HG03520 (cell line): Measurements from ENCODE around the gene CPXM1.
"Not testable (repeated sequence)": the region's sequence is repeated elsewhere in the genome, so short reads cannot be mapped to it uniquely, and the experiment has no call there.

Experiments used
- ATAC-seq: cut with Tn5 transposase; IDR thresholded peaks from one replicate; pipeline ENCODE4 v1.9.1; 2021; ENCODE audit warnings: mild to moderate bottlenecking, moderate library complexity; ENCODE audit not compliant: unreplicated experiment

The CPXM1 gene

DNA sequence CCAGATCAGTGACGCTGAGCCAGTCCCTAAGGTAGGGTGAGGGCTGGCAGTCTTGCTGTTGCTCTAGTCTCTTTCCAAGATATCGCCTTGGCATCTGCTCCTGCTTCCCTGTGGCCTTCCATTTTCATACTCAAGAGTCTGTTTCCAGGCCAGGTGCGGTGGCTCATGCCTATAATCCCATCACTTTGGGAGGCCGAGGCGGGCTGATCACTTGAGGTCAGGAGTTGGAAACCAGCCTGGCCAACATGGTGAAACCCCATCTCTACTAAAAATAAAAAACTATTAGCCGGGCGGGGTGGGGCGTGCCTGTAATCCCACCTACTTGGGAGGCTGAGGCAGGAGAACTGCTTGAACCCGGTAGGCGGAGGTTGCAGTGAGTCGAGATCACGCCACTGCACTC is 30.3 kb downstream of the CPXM1 start:
- not testable (repeated sequence) for ATAC-seq

DNA sequence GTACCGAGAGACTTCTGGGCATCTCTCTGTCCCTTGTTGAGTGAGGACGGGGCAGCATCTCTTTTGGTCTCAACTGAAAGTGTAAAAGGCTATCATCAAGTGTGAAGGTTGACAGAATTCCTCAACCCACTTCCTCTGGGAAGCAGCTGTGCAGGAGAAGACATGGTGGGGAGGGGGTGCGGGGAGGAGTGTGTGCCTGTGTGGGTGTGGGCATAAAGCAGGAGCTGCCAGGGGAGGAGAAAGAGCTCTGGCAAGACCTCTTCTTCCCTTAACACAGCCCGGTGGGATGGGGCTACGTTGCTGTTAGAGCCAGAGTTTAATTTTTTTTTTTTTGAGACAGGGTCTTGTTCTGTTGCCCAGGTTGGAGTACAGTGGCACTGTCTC is 31.8 kb downstream of the CPXM1 start:
- no peak for ATAC-seq

DNA sequence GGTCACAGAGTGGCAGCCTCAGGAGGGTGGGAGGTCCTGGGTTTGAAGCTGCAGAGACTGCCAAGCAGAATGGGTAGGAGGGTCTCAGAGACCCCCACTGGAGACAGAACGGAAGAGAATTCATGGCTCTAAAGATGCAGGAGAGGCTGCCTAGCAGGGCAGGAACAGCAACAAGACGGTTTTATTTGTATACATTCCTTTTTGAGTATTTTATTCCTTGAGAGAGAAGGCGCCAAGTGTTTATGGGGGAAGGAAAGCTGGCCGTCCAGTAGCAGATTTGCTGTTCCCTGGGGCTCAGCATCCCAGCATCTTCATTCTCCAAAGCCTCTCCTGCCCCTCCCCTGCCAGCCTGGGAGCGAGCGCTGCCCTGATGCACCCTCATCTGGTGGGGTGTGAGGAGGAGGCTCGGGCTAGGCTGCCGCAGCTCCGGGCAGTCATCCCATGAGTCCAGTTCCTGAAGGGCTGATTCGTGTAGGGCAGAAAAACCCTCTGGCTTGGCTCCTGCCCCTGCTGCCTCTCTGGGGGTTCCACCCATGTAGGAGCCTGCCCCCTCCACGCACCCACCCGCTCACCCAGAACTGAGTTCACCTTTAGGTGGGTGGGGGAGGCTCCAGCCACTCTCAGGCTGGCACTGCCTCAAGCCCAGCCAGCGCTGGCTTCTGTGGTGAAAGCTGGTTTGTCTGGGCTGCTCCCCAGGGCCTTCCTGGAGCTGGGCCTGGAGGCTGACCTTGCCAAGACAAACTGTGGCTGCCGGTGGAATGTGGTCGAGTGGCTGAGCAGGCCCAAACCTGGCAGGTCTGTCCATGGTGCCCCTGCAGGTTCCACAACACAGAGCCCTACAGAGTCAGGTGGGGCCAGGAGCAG is 32.4 kb downstream of the CPXM1 start:
- ATAC-seq = no peak

DNA sequence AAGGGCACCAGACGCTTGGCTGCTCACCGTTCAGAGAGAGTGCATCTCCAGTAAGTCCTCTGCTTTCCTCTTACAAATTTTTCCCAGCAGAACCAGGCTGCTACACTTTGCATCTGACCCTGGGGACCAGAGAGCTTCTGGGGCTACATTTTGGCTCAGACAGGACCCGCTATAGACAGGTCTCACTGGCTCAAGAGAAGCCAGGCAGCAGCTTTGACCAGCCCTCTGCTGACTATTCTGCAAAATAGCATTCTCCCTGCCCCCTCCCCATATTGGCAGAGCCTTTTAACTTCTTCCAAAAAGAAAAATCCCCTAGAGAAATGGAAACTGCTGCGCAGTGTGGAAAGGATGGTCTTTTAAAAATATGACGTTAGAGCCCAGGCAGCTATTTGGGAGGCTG is 37.2 kb downstream of the CPXM1 start:
- no peak for ATAC-seq

DNA sequence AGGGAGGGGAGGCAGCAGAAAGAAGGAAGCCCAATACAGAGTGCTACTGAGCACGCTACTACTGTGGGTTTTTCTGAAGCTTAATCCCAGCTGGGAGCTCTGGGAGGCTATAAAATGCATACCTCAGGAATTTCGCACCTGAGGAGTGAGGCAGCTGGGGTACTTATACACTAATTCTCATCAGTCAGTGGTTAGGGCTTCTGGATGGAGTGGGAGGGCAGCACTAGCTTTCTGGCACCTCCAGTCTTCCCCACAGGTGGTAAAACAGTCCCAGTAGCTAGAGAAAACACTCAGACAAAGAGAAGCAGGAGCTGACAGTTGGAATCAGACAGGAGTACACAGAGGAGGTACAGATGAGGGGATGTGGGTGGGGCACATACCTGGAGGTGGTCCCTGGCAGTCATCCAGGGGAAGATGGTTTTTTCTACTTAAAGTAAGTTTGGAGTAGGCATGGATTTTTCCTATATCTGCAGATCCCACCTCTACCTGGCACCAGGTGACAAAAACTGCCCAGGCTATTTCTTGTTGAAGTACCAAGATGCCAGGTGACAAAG is 37.8 kb downstream of the CPXM1 start:
- no peak for ATAC-seq

DNA sequence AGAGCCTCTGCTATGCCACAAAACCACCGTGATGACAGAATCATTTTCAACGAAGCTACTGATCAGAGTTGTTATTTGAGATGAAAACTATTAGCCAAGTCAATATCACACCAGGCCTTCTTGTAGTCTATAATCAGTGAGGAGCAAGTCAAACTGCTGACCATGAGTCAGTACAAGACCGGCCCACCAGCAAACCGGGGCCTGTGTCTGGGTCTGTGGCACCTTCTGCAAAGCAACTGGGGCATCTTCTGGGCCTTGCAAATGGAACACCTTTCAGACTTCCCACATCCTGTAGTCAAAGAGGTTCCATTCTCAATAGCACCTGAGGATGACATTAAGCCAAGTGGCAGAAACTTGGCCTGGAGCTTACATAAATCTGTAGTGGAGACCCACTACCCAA is 38.5 kb downstream of the CPXM1 start:
- no peak for ATAC-seq

DNA sequence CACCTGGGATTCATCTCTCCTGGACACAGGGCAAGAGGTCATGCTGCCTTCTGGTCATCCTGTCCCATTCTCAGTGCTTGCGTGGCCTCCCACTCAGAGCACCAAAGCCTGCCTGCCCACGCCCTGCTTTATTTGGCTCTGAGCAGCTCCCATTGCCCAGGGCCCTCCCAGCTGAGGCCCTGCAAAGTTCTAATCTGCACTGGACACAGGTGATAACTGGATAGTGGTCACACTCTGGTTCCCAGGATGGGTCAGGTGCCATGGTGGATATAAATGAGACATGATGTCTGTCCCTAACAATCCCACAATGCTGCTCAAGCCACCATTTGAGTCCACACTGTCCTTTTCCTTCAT is 39.5 kb downstream of the CPXM1 start:
- no peak for ATAC-seq

DNA sequence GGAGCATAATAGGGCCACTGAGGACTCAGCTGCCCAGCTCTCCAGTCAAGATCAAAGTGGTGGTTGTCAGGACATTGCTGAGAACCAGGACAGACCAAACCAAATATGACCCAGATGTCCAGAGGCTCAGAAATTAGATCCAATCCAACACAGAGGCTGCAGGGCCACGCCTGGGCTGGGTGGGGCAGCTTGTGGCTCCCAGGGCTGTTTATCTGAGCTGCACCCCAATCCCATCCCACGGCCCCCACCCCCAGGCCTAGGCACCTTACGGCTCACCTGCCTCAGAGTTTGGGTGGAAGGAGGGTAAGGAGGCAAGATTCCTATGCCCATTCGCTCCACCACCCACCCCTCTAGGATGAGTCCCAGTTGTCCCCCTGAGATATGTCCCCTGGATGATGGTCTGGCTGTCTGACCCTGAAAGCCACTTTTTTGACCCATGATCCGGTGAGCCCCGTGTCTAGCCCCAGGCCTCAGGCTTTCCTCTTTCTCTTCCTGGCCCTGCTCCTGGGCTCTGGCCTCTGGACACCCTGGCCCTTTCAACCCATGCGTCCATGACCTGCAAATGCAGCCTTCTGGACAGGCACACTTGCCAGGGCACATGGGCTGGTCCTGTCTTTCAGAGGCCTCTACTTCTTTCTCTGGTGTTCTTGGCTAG is 40.0 kb downstream of the CPXM1 start:
- no peak for ATAC-seq

DNA sequence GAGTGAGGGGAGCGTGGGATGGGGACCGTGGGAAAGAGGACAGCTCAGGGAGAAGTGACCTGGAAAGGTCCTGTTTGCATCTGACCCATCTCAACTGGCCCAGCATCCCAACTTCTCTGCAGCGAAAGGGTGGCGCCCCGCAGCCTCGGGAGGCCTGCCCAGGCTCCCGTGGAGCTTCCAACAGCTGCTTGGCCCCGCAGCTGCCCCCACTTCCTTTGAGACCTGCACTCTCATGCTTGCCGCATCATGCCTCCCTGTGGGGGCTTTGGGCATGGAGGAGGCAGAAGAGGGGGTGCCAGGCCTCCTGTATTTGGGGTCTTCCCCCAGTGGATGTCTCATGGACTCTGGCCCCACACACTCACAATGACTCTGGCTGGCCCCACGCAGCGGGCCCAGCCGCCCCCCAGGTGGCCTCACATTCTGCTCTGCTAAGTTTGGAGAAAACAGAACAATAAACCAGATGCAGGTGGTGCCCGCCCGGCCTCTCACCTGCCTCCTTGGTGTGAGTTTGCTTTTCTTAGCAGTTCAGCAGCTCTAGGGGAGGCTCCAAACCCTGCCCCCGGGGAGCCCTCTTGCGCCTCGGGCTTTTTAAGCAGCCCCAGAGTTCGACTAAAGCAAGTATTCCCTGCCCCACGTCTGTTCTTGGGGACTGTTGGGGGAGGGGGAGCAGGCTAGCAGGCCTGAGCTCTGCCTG is 40.7 kb downstream of the CPXM1 start:
- ATAC-seq = no peak

DNA sequence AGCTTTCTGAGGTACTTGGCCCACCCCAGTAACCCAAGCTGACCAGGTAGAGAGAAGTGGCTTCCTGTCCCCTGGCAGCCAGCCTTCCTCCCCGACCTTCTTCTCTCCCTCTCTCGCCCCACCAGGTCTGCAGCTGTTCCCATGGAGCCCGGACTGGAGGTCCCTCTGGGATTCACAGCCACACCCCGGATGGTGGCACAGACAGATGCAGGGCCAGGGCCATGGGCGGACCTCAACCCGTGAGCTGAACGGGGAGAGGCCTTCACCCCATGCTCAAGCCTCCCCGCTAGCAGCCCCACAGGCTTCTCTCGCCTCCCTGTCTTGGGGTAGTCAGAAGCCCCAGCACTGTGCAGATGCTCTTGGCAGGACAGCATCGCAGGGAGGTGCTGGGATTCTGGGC is 41.3 kb downstream of the CPXM1 start:
- ATAC-seq = no peak

DNA sequence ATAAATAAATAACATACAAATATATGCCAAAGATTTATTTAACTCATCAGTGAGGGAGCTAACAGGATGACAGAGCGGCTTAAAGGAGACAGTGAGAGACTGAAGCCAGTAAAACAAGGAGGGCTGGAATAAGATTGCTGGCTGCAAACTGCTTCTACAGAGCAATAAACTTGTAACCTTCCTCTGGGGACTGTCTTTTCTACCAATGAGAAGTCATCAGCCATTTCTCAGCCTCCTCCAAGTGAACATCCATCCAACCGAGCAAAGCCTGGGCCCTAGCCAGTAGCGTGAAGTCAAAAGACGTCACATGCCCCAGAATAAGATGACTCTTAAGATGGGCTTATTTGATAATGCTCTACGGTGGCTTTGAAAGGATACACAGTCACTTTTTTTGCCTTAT is 42.5 kb downstream of the CPXM1 start:
- ATAC-seq = no peak

DNA sequence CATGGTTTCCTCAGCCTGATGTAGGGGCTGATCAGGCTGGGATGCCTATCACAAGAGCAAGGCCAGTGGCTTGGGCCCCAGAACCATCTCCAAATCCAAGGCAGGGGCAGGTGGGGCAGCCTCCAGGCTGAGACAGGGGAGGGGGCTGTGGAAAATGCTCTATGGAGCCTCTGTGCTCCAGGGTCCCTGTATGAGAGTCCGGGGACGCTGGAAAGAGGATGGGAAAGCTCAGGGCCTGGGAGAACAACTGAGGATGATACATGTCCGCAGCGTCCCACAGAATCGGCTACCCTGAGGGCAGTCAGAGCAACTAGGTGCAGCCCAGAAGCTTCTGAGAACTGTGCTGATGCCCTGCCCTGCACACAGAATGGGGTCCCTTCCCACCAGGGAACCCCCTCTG is 43.4 kb downstream of the CPXM1 start:
- no peak for ATAC-seq

DNA sequence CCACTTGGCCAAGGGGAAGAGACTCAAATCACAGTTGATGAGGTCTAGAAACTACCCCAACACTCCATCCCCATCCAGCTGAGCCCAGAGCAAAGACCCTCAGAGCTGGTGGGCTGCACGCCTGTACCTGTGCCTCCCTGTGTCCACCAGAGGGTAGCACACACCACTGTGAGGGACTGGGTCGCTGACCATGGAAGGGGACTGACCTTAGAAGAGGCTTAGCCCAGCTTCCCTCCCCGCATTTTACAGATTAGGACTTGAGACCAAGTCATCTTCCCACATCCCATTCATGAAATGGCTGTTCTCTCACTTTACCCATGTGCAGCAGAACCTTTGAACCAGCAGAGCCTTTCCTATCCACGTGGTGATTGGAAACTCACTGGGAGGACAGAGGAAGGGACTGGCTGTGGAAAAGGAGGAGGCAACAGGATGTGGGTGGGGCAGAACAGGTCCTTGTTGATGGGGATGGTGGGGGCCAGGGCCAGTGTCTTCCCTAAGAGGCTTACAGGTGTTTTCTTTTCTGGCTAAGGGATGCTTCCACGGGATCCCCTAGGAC is 44.3 kb downstream of the CPXM1 start:
- ATAC-seq = no peak

DNA sequence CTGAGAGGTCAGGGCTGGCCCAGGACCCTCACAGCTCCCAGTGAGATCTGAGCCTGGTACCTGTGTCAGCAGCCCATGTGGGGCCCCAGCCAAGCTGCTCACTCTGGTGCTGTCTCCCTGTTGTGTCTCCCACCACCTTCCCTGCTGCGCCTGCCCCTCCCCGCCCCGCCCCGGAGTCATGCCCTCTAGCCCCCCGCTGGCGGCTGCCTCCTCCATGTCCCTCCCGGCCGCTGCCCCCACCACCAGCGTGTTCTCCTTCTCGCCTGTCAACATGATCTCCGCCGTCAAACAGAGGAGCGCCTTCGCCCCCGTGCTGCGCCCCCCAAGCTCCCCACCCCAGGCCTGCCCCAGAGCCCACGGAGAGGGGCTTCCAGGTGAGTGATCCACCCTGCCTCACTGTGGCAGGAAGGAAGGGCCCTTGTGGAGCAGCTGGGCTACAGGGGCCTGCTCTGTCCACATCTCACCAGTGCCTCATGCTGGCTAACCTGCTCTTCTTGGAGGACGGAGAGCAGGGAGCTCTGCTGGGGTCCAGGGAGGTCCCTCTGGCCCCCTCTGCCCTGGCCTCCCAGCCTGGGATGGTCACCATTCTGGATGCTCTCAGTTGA is 44.9 kb downstream of the CPXM1 start:
- ATAC-seq = no peak

DNA sequence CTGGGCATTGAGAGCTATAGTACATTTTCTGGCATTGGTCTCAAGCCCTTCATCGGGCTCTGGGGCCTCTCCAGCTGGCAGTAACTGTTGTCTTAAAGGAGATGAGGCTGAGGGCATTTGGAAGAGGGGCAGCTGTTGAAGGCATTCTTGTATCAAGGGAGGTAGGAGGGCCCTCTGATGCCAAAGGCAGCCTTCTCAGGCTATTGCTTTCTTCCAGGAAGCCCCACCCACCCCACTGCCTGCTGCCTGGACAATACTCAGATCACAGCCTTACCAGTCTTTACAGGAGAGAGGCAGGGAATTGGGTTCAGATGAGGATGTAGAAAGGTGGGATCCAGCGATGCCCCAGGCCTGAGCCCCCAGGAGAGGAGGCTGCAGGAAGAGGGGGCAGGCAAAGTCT is 46.0 kb downstream of the CPXM1 start:
- ATAC-seq = no peak

DNA sequence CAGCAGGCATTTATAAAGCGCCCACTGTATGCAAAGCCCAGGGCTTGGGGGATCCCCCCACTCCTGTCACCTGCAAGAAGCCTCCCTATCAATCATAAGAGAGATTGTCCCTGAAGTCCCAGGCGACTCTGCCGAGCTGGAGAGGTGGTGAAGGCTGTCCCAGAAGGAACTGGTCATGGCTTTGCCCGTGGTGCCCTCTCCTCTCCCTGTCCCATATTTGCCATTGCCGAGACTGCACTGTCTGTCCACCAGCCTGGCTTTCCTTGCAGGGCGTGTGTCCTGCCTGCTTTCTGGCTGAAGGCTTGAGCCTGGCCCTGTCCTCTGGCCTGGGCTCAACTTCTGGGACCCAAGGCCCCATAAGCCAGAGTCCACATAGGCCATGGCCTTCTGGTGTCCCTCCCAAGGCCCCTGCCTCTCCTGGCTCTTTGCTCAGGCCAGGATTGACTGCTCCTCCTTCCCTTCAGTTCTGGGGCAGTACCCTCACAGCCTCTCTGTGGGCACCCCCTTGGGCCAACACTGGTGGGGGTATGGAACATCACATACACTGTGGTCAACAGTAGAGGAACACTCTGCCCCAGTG is 46.9 kb downstream of the CPXM1 start:
- no peak for ATAC-seq

DNA sequence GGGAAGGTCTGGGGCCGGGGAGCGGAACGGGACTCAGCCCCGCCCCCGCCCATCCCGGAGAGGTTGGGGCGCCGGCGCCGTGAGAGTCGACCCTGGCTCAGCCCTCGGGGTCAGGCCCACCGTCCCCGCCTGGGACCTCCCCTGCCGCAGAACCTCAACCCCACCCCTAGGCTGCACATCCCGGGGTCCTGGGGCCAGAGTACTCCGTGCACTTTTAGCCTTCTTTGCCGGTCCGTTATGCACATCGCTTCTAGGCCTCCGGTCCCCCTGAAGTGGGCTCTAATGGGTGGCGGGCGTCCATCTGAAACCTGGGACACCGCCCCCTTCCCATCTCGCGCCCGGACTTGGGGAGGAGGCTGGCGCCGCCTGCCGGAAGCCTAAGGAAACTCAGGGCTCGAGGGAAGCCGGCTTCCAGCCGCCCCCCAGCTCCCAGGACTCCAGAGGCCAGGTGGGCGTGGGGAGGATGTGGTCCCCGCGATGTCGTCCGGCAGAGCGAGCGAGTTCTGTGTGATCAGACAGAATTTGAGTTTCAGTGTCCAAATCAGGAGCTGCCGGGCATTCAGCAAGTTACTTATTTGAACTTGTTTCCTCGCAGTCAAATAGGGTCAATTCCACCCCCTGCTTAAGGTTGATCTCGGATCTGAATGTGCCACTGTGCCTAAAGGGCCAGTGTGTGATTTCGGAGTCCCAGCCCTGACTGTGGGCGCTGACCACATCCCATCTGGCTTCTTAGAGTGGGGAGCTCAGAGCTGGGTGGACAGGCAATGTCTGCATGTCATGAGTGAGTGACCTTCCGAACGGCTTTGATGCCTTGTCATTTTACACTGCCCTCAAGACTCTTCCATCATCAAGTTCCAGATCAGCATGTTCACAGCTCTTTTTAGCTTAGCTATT is 47.6 kb downstream of the CPXM1 start:
- no peak for ATAC-seq

DNA sequence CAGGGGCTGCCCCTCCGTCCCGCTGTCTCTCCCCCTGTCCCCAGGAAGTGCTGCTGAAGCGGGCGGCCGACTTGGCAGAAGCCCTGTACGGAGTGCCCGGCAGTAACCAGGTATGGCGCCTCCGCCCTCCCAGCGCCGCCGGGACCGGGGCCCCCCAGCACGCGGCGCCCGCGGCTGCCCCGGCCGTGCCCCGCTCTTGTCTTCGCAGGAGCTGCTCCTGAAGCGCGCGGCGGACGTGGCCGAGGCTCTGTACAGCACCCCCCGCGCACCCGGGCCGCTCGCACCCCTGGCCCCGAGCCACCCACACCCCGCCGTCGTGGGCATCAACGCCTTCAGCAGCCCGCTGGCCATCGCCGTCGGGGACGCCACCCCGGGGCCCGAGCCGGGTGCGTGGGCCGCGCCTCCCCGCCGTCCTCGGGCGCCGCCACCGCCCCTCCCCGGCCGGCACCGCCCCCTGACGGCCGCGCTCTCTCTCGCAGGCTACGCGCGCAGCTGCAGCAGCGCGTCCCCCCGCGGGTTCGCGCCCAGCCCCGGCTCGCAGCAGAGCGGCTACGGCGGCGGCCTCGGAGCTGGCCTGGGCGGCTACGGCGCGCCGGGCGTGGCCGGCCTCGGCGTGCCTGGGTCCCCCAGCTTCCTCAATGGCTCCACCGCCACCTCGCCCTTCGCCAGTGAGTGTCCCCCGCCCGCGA is 48.4 kb downstream of the CPXM1 start:
- no peak for ATAC-seq

DNA sequence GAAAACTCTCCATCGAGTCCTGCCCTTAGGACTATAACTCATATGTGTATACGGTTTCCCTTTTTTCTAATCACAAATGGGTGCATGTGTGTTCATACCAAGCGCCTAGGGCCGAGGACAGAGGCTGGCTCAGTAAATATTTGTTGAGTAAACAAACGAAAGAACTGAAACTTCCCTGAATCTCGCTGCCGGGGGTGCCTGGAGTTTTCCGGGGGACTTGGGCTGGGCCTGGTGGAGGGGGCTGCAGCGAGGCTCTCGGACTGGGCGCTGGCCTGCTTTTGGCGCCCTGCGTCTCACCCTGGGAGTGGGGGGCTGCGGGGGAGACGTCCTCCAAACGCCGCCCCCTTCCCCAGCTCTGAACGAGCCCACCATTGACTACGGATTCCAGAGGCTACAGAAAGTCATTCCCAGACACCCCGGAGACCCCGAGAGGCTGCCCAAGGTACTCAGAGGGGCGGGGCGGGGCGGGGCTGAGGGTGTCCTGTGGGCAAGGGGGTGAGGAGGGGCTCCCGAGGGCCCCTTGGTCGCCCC is 49.0 kb downstream of the CPXM1 start:
- ATAC-seq = no peak
